ENCODE measurements around the gene DCD.
A peak's percentile ranks its signal among the peaks of the same experiment; 100 is the strongest.

DNA sequence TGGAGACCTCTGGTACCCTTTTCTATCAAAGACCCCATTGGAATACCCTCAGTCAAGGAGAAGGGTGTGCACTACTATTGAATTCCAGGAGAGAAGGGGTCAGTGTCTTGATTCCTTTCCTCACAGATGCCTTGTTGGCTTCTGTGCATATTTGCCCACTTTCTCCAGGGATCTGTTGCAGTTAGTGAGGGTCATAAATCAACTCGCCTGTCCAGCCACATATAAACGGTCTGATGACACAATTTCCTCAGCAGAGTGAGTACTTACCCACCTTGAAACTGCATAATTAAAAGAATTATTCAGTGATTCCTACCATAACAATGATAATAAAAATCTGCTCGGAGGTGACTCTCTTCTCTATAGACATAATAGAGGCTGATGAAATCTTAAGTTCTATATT lies 13.9 kb upstream of the DCD start:
- TF ChIP-seq ELF4 (IDR thresholded peaks at IDR 0.05) (no peak), LEF1 (IDR thresholded peaks at IDR 0.05; ENCODE audit: borderline replicate concordance) (no peak), FOXM1 (IDR thresholded peaks at IDR 0.05; ENCODE audit: borderline replicate concordance) (no peak), SP1 (IDR thresholded peaks at IDR 0.05) (no peak), BHLHE40 (IDR thresholded peaks at IDR 0.05; ENCODE audit: borderline replicate concordance) (no peak), SUZ12 (IDR thresholded peaks at IDR 0.05) (no peak), ZNF384 (IDR thresholded peaks at IDR 0.05) (no peak), NFRKB (IDR thresholded peaks at IDR 0.05) (no peak)
- TF ChIP-seq, protein P1, sequence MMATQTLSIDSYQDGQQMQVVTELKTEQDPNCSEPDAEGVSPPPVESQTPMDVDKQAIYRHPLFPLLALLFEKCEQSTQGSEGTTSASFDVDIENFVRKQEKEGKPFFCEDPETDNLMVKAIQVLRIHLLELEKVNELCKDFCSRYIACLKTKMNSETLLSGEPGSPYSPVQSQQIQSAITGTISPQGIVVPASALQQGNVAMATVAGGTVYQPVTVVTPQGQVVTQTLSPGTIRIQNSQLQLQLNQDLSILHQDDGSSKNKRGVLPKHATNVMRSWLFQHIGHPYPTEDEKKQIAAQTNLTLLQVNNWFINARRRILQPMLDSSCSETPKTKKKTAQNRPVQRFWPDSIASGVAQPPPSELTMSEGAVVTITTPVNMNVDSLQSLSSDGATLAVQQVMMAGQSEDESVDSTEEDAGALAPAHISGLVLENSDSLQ (IDR thresholded peaks at IDR 0.05): peak; percentile 61
